MV-4-11 (cell line): ENCODE measurements around the gene MYO1E.
A peak's percentile ranks its signal among the peaks of the same experiment; 100 is the strongest.

ENCODE experiments used
- DNase-seq: peaks from one replicate; lab custom pipeline; 2025; lab: John Stamatoyannopoulos, UW

Gene MYO1E

GRCh38 chr15:59315914-59316451, 56.7 kb downstream of the MYO1E start:
- DNase-seq, result no peak

- no peak for DNase-seq
Measured at GRCh38 chr15:59313641-59314332, 58.9 kb downstream of the MYO1E start.

GRCh38 chr15:59312205-59312604, 60.5 kb downstream of the MYO1E start:
- DNase-seq, result no peak

- DNase-seq, result no peak
Measured at GRCh38 chr15:59311195-59311594, 61.5 kb downstream of the MYO1E start.

- DNase-seq, result no peak
Measured at GRCh38 chr15:59309405-59309804, 63.3 kb downstream of the MYO1E start.

GRCh38 chr15:59307165-59307537, 65.5 kb downstream of the MYO1E start:
- no peak for DNase-seq

- DNase-seq, result no peak
Measured at GRCh38 chr15:59306520-59307164, 66.0 kb downstream of the MYO1E start.

GRCh38 chr15:59304807-59305206, 67.9 kb downstream of the MYO1E start:
- no peak for DNase-seq

GRCh38 chr15:59304034-59304795, 68.5 kb downstream of the MYO1E start:
- peak; percentile 26 for DNase-seq

- DNase-seq, result no peak
Measured at GRCh38 chr15:59303633-59304032, 69.0 kb downstream of the MYO1E start.

- no peak for DNase-seq
Measured at GRCh38 chr15:59303136-59303535, 69.5 kb downstream of the MYO1E start.

GRCh38 chr15:59301527-59301926, 71.1 kb downstream of the MYO1E start:
- DNase-seq, result no peak

- no peak for DNase-seq
Measured at GRCh38 chr15:59300618-59301139, 72.0 kb downstream of the MYO1E start.

- peak; percentile 99 for DNase-seq
Measured at GRCh38 chr15:59299929-59300617, 72.6 kb downstream of the MYO1E start.

- DNase-seq, result no peak
Measured at GRCh38 chr15:59298854-59299250, 73.8 kb downstream of the MYO1E start.

- DNase-seq, result no peak
Measured at GRCh38 chr15:59298225-59298853, 74.3 kb downstream of the MYO1E start.

GRCh38 chr15:59296181-59296617, 76.5 kb downstream of the MYO1E start:
- DNase-seq, result peak; percentile 51

- DNase-seq, result no peak
Measured at GRCh38 chr15:59295261-59296001, 77.2 kb downstream of the MYO1E start.

GRCh38 chr15:59294574-59295260, 78.0 kb downstream of the MYO1E start:
- DNase-seq, result no peak
